Measurements from ENCODE around the gene ERC1.

DNA sequence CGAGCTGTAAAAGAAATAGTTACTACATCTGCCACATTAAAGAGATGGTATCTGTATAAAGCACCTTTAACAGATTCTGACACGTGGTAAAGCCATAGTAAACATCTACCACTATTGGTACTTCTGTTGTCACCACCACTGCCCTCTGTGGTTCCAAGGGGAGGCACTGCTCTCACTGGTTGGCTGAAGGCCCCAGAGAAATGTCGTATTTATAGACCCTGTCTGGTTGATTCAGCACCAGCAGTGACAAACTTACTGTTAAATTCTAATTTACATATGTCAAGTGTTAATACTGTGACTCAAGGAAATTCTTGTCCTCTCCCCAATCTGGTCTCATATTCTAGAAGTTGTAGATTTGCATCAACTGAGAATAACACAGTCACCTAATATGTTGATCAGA is 281.1 kb downstream of the ERC1 start:
- TF ChIP-seq KLF9 (tag by site-specific recombination; IDR thresholded peaks at IDR 0.05; ENCODE audit: low read depth) = no peak
- no peak for TF ChIP-seq ZNF768 (tag by site-specific recombination; IDR thresholded peaks at IDR 0.05)
- no peak for TF ChIP-seq GLI4 (tag by site-specific recombination; IDR thresholded peaks at IDR 0.05)
- TF ChIP-seq ZFP37 (tag by site-specific recombination; IDR thresholded peaks at IDR 0.05) = no peak
- TF ChIP-seq, protein P1, sequence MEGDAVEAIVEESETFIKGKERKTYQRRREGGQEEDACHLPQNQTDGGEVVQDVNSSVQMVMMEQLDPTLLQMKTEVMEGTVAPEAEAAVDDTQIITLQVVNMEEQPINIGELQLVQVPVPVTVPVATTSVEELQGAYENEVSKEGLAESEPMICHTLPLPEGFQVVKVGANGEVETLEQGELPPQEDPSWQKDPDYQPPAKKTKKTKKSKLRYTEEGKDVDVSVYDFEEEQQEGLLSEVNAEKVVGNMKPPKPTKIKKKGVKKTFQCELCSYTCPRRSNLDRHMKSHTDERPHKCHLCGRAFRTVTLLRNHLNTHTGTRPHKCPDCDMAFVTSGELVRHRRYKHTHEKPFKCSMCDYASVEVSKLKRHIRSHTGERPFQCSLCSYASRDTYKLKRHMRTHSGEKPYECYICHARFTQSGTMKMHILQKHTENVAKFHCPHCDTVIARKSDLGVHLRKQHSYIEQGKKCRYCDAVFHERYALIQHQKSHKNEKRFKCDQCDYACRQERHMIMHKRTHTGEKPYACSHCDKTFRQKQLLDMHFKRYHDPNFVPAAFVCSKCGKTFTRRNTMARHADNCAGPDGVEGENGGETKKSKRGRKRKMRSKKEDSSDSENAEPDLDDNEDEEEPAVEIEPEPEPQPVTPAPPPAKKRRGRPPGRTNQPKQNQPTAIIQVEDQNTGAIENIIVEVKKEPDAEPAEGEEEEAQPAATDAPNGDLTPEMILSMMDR (tag by site-specific recombination; IDR thresholded peaks at IDR 0.05) = no peak
- no peak for TF ChIP-seq SCRT1 (tag by site-specific recombination; IDR thresholded peaks at IDR 0.05; ENCODE audit: borderline replicate concordance)
- TF ChIP-seq ZNF580 (tag by site-specific recombination; IDR thresholded peaks at IDR 0.05) = no peak
